ENCODE results near the gene KCNH2.
"Not testable (repeated sequence)": the region's sequence is repeated elsewhere in the genome, so short reads cannot be mapped to it uniquely, and the experiment has no call there.

KCNH2 gene, protein sequence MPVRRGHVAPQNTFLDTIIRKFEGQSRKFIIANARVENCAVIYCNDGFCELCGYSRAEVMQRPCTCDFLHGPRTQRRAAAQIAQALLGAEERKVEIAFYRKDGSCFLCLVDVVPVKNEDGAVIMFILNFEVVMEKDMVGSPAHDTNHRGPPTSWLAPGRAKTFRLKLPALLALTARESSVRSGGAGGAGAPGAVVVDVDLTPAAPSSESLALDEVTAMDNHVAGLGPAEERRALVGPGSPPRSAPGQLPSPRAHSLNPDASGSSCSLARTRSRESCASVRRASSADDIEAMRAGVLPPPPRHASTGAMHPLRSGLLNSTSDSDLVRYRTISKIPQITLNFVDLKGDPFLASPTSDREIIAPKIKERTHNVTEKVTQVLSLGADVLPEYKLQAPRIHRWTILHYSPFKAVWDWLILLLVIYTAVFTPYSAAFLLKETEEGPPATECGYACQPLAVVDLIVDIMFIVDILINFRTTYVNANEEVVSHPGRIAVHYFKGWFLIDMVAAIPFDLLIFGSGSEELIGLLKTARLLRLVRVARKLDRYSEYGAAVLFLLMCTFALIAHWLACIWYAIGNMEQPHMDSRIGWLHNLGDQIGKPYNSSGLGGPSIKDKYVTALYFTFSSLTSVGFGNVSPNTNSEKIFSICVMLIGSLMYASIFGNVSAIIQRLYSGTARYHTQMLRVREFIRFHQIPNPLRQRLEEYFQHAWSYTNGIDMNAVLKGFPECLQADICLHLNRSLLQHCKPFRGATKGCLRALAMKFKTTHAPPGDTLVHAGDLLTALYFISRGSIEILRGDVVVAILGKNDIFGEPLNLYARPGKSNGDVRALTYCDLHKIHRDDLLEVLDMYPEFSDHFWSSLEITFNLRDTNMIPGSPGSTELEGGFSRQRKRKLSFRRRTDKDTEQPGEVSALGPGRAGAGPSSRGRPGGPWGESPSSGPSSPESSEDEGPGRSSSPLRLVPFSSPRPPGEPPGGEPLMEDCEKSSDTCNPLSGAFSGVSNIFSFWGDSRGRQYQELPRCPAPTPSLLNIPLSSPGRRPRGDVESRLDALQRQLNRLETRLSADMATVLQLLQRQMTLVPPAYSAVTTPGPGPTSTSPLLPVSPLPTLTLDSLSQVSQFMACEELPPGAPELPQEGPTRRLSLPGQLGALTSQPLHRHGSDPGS

DNA sequence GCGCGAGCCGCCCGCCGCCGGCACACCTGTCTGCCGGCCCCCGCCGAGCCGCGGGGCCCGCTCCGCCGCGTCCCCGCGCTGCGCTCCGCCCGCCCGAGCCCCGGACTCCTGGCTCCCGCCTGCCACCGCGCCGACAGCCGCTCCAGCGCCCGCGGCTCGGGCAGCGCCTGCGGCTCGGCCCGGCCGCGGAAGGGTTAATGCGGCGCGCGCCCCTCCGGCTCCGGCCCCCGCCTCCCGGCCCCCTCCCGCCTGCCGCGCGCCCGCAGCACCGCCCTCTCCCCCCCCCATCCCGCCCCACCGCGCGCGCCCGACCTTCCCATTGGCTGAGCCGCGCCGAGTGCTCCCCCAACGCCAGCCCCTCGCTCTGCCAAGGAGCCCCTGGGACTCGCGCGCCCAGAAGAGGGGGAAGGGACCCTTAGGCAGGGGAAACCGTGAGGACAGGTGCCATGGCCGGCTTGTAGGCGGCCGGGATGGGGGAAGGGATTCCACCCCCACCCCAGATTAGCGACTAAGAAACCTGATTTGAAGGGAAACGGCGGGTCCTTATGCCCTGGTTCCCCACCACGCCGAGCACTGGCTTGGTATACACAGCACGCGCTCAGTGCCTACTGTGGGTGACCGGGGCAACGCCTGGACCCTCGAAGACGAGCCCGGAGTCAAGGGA, at the start of gene KCNH2:
Gene KCNH2 (minus strand): TSS at position 196 of the 664 bp plus-strand sequence. CDS start 408 bp downstream, outside the sequence.
- DNase-seq = no peak

DNA sequence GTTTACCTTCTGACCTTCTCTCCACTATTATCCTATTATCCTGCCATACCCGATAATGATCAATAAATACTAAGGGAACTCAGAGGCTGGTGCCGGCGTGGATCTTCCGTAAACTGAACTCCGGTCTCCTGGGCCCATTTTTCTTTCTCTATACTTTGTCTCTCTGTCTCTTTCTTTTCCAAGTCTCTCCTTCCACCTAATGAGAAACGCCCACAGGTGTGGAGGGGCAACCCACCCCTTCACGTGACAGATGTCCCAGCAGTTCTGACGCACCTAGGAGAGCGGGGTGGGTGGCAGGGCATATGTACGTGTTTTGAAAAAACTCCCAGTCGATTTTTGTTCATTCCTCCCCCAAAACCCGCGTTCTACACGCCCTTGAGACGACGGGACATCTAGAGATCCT, 49.6 kb upstream of the KCNH2 start:
- not testable (repeated sequence) for DNase-seq

DNA sequence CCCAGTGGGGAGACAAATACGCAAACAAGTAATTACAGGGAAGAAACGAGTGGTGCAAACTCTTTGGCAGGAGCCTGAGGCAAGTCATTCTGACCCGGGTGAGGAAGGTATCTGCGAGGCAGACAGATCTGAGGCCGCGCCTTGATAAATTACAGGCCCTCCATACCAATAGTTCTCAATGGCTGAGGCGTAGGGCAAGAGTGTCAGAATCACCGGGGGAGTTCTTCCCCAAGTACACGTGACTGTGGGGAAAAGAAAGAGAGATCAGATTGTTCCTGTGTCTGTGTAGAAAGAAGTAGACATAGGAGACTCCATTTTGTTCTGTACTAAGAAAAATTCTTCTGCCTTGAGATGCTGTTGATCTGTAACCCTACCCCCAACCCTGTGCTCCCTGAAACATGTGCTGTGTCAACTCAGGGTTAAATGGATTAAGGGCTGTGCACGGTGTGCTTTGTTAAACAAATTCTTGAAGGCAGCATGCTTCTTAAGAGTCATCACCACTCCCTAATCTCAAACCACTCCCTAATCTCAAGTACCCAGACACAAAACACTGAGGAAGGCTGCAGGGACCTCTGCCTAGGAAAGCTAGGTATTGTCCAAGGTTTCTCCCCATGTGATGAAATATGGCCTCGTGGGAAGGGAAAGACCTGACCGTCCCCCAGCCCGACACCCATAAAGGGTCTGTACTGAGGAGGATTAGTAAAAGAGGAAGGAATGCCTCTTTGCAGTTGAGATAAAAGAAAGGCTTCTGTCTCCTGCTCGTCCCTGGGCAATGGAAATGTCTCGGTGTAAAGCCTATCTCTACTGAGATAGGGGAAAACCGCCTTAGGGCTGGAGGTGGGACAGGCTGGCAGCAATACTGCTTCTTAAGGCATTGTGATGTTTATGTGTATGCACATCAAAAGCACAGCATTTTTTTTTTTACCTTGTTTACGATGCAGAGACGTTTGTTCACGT, 48.9 kb upstream of the KCNH2 start:
- not testable (repeated sequence) for DNase-seq

DNA sequence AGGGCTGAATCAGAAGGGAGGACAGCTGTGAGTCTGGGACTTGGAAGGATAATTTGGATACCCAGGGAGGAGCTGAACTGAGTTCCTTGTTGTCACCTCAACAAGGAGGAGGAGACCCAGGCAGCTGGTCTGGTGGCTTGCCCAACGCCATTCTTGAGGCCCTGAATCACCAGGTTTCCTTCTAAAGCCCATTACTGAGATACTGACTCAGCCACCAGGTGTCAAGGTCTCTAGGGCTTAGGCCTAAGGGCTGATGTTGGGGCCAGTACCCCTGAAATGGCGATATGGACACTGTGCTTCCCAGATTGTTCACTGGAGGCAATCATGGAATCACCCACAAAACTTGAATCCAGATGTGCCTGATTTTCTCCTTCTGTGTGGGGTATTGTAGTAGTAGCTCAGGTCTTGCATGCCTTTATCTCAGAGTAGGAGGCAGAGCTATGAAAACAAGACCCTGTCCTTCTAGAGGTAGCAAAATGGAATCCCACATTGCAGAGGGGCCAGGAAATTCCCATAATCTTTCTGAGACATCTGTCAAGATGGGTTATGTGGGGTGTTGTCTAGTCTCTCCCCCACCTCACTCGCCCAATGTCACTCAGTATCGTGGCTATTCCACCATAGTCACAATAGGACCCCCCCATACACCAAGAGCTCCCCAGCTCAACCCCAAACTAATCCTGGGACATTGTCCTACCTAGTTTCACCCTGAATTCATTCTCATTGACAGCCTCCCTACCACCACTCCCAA, 48.0 kb upstream of the KCNH2 start:
- DNase-seq = no peak

DNA sequence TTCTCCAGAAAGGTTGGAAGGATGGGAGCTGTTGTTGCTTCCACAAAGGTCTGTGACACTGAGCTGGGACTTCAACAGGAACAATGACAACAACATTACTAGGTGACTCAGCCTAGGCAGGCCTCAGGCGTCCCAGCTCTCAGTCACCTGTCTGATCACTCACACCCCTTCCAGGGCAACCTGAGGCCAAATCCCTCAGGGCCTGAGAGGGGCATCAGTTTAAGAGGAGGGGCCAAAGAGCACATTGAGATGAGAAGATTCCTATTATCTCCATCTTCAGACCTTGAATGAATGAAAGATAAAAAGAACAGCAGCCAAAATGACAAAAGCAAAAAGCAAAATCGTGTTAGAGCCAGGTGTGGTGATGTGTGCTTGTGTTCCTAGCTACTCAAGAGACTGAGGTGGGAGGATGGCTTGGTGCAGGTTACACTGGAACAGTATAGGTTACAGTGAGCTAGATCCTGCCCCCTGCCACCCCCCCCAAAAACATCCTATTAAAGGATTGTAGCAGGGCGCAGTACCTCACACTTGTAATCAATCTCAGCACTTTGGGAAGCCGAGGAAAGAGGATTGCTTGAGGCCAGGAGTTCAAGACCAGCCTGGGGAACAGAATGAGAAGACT, 46.4 kb upstream of the KCNH2 start, which contains the start of gene ATG9B:
Gene ATG9B (minus strand): TSS at position 60 of the 622 bp plus-strand sequence. CDS start 71 bp downstream, outside the sequence.
- DNase-seq = no peak

DNA sequence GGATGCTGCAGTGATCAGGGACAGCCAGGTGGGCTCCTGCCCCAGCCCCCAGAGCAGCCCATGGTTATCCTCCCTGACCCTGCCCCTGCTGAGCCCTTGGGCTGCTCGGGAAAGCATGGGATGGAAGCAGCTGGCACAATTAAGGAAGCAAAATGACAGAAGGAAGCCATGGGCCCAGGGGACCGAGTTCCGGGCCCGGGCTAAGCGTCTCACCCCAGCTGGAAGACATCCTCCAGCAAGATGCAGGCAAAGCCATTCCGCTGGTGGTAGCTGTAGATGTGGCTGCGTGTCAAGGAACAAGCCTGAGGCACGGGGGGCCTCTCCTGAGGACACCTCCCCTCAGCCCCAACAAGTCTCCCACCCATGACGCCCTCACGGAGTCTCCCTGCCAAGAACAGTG, 45.1 kb upstream of the KCNH2 start:
- DNase-seq = no peak

DNA sequence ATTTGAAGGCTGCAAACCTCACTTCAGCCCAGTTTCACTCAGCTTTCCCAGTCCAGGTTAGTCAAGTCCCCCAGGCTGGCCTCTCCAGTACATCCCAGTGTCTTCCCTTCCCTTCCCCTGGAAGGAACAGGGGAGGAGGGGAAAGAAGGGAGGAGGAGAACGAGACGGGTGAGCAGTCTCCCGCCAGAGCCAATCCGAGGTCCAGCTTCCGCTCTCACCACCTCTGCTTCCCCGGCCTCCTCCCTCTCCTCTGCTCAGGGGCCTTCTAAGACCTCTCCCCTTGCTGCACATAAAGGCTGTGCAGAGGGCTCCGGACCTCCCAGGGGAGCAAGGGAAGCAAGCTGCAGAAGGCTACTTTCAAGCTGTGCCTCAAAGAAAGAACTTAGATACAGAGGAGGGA, 42.1 kb upstream of the KCNH2 start:
- DNase-seq = no peak

DNA sequence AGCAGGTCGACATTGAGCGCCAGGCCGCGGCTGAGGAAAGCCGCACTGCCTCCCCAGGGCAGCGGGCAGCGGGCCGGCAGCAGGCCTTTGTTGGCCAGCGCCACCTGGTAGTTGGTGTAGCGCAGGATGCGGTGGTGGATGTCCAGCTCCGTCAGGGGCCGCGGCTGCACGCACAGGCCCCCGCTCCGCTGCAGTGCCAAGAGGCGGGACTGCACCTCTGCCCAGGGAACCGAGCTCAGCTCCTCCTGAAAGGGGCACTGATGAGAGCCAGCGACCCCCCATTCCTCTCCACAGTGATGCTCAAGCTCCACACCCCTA, 41.0 kb upstream of the KCNH2 start:
- no peak for DNase-seq

DNA sequence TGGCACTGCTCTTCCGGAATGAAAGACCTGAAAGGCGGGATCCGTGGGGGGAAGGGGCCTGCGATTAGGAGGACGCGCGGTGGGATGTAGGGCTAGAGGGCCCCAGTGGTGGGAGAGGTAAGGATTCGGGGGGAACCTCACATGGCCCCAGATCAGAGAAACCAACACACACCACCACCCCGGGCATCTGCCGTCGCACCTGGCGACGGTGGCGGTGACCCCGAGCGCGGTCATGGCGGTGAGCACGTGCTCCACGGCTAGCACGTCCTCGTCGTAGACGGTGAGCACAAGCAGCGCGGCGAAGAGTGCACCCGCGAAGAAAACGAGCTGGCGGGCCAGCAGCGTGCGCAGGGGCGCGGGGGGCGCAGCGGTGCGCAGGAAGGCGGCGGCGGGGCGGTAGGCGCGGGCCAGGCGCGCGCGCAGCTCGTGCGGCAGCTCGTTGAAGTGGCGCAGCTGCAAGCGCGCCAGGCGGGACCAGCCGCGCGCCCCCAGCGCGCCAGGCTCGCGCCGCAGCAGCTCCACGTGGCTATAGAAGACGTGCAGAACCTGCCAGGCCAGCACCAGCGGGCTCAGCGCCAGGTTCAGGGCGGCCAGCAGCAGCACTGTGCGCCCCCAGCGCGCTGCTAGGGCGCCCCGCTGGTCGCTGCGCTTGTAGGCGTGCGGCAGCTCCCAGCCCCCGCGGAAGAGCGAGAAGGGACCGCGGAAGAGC, 40.5 kb upstream of the KCNH2 start:
- no peak for DNase-seq

DNA sequence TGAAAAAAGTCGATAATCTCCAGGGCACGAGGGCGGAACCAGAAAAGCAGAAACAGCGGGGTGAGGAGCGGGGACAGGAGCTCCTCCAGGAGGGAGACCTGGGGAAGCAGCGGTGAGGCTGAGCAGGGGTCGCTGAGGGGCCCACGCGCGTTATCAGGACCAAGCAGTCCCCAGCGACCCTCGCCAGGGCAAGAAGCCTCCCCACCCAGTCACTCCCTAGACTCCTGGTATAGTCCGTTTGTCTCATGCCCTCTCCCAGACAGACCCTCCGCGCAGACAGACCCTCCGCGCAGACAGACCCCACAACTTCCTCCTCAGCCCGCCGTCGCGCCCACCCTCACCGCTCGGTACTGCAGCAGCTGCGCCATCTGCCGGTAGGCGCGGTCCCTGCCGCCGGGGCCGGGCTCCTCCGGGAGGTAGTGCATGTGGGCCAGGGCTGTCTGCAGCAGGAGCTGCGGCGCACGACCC, 39.9 kb upstream of the KCNH2 start:
- peak; percentile 80 for DNase-seq

DNA sequence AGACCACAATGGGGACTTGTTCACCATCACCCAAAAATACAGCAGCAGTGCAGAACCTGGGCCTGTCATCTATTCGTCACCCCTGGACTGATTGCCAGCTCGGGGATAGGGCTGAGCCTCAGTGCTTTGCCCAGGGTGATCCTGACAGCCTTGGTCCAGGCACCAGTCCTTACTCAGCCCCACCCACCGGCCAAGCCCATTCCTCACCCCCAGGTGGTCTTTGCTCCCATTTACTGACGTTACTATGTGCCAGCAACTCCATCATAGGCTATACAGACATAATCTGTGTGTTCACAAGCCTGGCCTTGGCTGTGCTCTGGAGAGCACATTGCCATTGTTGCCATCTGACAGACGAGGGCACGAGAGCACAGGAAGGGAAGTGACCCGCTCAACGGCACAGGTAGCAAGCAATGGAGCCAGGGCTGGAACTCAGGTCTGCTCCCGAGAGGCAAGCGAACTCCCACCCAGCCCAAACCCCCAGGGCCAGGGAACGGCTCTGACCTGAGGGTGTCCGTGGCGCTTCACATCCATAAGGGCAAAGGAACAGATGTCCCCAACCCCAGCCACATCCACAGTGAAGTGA, 39.3 kb upstream of the KCNH2 start:
- DNase-seq = no peak

DNA sequence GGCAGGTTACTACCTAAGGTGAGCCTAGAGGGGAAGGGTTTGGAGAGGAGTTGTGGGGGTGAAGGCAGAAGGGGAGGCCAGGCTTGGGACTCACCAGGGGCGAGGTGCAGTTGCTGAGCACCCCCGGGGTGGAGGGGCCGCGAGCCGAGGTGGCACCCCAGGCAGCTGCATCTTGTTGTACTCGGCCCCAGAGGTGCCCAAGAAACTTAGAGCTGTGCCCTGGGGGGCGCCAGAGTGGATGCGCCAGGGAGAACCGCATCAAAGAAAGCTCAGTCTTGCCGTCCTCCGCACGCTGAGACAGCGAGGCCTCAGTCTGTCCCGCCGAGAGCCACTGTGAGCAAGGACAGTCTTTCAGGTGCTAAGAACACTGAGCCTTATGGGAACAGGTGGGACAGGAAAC, 38.8 kb upstream of the KCNH2 start:
- no peak for DNase-seq

DNA sequence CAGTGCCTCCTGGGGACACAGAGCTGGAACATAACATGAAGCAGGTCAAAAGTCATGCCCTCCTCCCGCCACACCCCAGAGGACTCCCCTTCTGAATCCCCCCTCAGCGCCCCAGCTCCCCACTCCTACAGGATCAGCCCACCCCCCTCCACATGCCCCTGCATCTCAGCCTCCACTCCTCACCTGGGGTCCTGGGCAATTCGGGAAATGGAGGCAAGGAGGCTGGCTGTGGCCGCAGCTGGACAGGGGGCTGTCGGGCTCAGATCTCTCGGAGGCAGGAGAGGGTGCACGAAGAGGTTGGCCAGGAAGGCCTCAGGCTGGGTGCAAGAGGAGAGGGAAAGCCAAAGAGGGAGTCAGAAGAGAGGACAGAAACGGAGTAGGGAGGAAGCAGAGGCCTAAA, 38.4 kb upstream of the KCNH2 start:
- DNase-seq = no peak

DNA sequence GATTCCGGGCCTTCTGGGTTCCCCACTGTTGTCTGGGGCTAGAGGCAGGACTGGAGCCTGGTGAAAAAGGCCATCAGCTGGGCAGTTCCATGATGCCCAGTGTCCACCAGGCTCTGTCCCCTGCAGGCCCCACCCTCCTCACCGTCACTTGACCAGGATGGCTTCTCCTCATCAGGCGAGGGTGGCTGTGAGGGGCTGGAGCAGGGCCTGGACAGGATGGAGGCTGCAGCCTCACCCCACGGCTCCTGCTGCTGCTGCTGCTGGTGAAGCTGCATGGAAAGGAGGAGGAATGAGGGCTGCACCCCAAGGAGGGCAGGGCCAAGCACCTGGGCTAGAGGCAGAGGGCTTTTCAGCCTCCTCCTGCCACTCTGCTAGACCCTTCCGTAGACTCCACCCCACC, 37.8 kb upstream of the KCNH2 start:
- DNase-seq = no peak

DNA sequence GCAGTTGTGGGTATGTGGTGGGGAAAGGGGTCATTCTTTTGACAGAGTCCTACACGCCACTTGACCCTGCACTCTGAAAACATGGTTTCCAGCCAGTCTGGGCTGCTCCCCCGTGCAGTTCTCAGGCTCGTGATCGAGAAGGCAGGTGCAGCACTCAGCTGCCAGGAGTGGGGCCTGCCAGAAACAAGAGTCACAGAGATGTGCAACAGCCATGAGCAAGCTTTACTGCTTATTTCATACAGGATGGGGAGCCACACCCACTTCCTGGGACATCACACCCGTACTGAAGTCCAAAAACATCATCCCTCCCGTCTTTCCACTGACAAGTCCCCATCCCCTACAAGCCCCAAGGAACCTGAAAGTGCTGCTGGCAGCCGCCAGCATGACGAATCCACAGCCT, 36.8 kb upstream of the KCNH2 start:
- DNase-seq = no peak

DNA sequence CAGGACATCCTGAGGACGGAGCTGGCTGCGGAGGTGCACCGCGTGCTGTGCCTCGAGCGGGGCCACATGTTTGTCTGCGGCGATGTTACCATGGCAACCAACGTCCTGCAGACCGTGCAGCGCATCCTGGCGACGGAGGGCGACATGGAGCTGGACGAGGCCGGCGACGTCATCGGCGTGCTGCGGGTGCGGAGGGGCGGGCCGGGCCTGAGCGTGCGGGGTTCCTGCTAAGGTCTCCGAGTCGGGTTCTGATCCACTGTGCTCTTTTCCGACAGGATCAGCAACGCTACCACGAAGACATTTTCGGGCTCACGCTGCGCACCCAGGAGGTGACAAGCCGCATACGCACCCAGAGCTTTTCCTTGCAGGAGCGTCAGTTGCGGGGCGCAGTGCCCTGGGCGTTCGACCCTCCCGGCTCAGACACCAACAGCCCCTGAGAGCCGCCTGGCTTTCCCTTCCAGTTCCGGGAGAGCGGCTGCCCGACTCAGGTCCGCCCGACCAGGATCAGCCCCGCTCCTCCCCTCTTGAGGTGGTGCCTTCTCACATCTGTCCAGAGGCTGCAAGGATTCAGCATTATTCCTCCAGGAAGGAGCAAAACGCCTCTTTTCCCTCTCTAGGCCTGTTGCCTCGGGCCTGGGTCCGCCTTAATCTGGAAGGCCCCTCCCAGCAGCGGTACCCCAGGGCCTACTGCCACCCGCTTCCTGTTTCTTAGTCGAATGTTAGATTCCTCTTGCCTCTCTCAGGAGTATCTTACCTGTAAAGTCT, 35.8 kb upstream of the KCNH2 start:
- DNase-seq = peak; percentile 61

DNA sequence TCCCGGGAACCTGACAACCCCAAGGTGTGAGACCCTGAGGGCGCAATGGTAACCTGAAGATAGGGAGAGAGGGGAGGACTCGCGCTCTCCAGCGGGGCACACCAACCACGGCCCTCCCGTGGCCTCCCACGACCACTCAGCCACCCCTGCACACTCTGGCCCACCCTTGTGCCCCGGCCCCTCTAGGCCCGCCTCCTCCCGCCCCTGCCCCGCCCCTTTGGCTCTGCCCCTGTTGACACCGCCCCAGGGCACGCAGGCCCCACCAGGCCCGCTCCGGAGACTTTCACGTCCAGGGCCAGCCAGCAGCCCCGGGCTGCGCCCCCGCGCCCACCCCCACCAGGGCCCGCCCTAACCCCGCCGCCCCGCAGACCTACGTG, 35.2 kb upstream of the KCNH2 start:
- no peak for DNase-seq

DNA sequence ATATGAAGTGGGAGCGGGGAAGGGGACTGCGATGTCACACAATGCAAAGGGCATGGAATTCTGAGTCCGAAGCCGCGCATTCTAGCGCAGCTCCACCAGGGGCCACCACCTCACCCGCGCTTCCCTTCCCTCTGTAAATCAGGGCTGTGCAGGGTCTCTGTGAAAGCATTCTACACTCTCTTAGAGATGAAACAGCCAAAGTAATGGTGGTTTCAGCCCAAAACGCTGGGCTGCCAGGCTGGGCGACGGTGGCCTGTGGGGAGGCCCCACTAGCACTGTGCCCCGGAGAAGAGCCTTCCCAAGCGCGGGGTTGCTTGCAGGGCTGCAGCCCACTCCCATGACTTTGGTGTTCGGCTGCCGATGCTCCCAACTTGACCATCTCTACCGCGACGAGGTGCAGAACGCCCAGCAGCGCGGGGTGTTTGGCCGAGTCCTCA, 34.8 kb upstream of the KCNH2 start:
- no peak for DNase-seq

All from activated T-cell treated with anti-CD3 and anti-CD28 coated beads for 4 hours (primary cell).